Peyer's patch (tissue), 4 donors: Measurements from ENCODE around the gene EIF4A3.

Source experiments
- CTCF ChIP-seq, 6 experiments: fragments of 450-650 bp in 4 of 6; fragments of 200-600 bp in 2 of 6; sonication (generic) in 1 of 6; IDR thresholded peaks; one replicate each; pipeline ENCODE4 v1.5.1; 2017 to 2019; ENCODE audit warnings: antibody characterized with exemption in 6 of 6, mild to moderate bottlenecking in 3 of 6, moderate library complexity in 1 of 6
- POLR2A ChIP-seq, 2 donors: fragments of 450-650 bp; IDR thresholded peaks; one replicate each; pipeline ENCODE4 v1.5.1; 2017; ENCODE audit warnings: antibody characterized with exemption in 2 of 2, mild to moderate bottlenecking in 2 of 2, moderate library complexity in 2 of 2

- no peak for TF ChIP-seq CTCF (IDR thresholded peaks at IDR 0.05)
- no peak for TF ChIP-seq POLR2A (IDR thresholded peaks at IDR 0.05)
These were observed 32.2 kb downstream of the EIF4A3 start for GRCh38 chr17:80114758-80115157.
